ENCODE results near the gene GLYR1.
A peak's percentile ranks its signal among the peaks of the same experiment; 100 is the strongest.

The GLYR1 gene

DNA sequence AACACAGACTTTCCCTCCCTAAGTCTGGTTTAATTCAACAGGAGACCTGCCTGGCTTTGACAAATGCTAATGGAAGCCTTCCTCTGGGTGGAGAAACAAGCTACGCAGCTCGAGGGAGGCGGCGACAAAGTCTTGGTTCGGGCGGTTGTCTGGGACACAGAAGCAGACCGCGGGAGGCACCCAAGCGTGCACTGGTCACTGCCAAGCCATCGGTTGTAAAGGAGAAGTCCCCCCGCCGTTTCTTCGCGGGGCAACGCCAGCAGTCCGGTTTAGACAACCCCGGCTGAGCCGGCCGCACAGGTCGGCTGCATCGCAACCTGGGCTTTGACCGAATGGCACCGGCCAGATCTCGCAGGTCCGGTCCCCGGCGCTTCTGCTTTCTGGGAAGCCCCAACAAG lies 586 bp downstream of the GLYR1 start:
- DNase-seq = peak; percentile 60

DNA sequence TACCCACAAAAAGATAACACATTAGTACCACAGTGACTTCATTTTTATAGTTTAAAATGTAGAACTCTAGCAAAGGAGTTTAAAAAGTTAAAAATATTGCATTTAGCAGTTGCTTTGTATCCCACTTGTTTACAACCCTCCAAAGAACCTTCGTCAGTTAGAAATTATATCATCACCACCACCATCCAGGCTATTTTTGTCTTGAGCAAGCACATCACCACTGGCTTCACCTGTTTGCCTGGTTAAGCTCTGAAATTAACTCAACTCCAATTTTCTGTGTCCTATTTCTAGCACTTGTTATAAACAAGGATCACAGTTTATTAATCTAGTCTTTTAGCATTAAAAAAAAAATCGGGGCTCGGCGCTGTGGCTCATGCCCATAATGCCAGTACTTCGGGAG lies 6.1 kb downstream of the GLYR1 start:
- DNase-seq = no peak

DNA sequence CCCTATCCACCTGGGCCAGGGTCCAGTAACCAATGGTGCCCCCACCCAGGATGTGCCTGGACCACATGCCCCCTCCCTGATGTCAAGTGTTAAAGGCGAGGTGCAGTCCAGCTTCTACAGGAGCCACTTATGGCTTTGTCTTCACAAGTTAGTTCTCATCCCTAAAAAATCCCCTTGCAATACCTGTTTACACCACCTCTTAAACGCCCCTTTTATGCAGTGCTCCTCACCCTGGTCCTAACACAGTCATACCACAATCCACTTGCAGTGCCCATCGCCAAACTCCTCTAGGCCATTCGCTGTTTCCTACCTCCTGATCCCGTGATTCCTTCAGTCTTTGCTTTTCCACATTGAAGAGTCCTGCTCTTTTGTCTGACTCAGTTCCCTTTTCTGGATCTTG lies 7.1 kb downstream of the GLYR1 start:
- DNase-seq = no peak

DNA sequence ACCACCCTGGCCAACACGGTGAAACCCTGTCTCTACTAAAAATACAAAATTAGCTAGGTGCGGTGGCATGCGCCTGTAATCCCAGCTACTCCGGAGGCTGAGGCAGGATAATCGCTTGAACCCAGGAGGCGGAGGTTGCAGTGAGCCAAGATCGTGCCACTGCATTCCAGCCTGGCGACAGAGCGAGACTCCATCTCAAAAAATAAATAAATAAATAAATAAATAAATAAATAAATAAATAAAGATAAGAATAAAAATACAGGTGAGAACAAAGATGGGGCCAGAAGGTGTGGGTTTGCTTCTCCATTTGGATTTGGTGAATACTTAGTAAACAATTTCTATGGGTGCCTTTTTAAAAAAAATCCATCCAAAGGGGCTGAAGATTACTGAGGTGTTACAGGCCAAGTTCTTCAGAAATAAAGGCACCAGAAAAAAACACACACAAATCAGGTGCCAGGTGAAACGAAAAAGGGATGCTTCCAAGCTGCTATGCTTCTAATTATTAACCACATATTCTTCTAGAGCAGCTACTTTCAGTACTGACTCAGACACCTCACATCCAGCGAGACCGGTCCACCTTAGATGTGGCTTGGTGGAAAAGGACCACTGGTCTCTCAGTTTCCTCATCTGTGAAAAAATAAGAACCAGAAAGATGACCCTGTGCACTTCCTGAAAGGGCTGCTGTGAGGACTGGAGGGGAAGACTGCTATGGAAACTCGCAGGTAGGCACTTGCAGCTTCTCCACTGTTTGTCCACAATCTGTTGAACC lies 9.2 kb downstream of the GLYR1 start:
- no peak for DNase-seq

DNA sequence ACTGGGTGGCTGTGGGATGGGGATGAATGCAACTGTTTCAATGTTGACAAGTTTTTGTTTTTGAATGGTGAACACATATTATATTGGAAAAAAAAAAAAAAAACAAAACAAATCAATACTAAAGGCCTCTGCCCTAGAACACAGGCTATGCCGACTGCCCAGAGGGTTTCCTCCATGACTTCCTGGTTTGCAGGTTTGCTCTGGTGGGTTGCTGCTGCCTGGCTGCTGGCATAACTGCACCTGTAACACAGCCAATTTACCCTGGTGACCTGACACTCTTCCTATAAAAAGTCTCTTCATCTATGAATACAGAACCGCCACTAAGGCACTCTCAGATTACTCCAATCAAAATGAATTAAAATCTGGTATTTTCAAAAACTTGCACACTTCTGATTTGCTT lies 10.4 kb downstream of the GLYR1 start:
- no peak for DNase-seq

DNA sequence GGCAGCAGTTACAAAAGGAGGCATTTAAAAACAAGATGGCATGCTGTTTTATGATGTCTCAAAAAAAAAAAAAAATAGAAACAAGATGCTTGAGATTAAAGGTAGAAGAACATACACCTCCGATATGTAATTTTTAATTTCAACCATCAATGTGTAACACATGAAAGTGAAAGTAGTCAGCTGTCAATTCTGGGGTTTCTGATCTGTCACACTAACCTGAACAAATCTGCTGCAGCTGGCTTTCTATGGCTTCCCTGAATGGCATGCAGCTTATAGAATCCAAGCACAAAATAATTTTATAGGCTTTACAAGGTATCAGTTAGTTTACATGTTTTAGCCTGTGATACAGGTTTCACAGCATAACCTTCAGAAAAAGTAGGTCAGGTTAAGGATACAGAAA lies 13.5 kb downstream of the GLYR1 start:
- no peak for DNase-seq

DNA sequence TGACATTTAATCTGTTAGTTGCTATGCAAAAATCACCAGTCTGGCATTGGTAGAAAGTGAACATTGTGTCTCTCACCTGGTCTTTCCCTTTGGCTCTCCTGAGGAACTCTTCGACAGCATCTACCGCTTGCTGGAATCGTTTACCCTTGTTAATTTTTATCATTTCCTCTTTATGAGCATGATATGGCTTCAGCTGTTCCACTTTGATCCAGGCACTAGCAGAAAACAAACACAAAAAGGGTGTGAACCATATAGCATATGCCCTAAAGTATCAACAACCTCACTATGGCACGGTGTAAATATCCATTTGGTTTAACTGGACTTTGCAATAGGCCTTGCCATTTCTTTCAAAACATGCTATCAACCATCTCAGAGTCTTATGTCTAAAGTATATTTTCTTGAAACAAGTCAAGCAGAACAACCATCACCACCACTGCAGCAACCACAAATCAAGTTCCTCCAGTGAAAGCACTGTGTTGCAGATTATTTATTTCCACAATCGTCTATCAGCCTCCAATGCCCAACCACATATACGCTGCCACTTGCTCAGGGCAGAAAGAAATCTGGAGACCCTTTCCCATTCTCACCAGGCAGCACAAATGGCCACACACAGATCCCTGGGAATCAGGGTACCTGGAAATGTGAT lies 14.3 kb downstream of the GLYR1 start:
- DNase-seq = no peak

DNA sequence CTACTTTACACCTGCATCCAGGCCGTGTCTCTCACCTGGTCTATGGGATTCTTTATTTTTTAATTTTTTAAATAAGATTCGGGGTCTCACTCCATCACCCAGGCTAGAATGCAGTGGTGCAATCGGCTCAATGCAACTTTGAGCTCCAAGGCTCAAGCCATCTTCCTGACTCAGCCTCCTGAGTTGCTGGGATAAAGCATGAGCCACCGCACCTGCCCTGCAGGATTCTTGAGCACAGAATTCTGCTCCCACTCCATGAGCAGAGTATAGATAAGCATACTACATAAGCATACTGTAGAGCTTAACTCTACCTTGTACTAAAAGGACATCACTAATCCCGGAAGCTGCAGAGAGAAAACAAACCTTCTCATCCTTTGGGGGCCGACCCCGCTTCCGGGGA lies 15.5 kb downstream of the GLYR1 start:
- DNase-seq = no peak

DNA sequence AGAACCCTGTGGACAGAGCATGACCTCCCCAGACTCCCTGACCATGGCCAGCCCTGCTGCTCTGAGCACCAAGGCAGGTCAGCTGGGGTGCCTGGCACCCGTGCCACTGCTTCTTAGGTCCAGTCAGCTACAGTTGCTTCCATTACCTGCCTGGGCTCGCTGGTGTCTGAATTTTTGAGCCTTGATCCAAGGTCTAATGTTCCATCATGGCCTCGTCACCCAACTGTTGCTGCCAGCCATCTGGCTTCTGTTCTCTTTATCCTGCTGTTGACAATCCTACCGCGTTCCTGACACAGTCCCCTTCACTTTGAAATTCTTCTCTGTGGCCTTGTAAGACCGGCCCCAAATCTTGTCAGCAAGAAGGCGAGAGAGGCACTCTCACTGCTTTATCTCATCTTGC lies 16.7 kb downstream of the GLYR1 start:
- DNase-seq = no peak

DNA sequence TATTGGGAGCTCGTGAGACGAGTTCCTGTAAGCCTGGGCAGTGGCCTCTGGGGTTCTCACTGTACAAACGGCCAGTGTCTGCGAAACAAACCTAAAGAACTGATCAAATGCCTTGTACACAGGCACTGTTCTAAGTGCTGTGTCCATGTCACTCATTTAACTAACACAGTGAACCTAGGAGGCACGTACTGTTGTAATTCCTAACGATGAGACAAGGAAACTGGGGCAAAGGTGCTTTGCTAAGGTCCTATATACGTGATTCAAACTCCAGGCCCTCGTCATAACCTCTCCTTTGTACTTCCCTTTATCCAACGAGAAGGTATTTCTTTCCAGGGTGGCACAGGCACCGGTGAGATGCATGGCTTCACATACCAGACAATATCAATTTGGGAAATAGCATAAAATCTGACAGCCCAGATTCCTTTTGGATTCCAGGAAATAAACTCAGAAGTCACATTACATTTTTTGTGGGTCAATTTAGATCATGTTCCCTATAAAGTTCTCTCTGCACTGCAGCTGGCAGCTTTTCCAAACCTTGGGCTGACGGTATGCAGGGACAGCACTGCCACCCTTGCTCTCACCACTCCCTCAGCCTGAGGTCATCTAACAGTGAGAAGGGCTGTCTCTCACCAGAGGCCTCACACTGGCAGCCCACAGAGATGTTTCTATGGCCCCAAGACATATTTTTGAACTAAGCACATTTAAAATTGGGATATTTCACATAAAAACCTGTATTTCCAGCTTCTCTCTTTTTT lies 18.3 kb downstream of the GLYR1 start:
- no peak for DNase-seq

DNA sequence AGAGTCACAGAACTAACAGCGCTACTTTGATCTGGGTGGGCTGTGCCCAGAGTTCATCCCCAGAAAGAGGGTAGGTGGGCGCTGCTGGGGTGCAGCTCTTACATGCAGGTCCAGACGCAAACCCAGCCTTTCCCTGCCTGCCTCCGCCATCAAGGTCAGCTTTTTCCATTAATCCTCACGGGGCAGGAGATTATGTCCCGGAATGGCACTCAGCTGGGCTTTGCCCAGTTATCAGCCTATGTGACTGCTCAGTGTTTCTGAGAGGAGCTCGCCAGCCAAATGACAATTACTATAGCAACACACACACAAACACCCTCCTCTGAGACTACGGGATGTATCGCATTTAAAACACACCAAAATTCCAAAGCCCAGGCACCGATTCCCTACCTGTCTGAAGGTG lies 20.1 kb downstream of the GLYR1 start:
- DNase-seq = no peak

DNA sequence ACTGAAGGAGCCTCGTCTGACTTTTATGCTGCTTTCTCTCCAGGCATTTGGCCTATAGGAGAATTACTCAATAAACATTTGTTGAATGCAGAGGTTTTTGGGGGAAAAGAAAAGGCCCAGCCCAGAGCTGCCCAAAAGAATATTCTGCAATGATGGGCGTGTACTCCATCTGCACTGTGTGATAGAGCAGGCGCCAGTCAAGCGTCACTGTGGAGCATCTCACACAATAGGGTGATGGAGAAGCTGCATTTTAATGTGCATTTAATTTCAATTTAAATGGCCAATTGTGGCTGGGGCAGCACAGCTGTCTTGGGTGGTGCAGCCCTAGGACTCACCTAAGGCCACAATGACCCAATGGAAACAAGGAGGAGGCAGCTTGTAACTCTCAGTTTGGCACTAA lies 20.6 kb downstream of the GLYR1 start:
- no peak for DNase-seq

DNA sequence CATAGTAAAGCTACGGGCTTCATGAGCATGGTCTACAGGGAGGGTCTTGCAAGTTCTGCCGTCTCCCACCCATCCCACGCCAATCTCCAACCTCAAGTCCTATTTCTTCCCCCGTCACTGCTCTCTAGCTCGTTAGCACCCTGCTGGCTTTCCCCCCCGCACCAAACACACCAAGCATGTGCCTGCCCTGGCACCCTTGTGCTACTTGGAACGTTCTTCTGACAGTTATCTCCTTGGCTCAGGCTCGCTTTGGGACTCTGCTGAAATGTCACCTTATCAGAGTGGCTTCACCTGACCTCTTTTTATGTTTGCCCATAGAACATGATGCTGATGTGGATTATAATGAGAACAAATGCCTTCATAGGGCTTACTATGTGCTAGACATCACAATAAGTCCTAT lies 21.9 kb downstream of the GLYR1 start:
- DNase-seq = no peak

DNA sequence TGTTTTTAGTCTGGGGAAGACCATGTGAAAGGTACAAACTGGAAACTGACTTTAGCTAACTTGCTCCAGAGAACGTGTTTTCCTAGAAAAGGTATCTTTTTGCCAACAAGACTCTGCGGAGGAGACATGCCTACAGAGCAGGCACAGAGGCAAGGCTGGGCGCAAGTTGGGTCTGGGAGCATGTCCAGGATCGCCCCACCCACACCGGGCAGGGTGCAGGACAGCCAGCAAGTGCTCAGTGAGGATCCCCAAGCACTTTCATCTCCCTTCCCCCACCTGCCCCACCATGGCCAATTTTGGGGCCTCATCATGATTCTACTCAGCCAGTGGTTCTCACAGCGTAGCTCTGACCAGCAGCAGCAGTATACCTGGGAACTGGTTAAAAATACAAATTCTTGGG lies 26.4 kb downstream of the GLYR1 start:
- DNase-seq = no peak

DNA sequence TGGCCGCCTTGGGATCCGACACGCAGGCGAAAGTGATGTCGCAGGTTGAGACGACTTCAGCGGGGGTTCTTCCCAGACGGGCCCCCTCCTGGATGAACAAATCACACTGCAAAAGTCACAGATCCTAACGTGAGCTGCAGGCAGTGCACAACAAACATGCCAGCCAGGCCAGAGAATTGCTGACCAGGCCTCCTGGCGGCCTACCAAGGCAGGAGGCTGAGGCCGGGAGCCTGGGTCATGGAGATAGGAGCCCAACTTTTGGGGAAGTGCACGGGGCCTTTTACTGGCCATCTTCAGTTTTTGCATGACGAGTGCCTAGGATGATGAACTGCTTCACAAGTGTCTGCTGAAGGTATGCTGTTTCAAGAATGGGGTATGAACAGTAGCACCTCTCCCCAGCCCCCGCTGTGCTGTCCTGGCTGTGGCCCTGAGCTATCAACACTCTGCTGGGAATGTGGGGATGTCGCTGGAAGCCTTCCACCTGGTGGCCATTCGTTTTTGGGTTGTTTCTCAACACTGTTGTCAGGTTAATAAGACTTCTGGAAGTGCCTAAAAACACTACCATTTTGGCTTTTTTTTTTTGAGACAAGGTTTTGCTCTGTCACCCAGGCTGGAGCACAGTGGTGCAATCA lies 32.4 kb downstream of the GLYR1 start:
- no peak for DNase-seq

DNA sequence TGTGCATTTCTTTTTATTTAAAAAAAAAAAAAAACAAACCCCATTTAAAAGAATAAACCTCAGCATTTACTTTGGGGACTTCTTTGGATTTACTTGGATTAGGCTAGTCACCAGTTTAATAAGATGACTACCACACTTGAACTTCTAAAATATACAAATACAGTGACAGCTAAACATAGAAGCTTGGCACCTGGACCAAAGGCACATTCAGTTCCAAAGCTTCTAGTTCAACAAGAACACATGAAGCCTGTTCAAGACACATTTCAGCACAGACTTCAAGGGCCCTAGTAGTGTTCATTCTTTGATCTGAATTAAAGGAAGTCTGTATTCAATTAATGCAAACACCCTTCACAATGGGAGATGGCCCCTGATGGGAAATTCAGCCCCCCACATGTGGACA lies 33.0 kb downstream of the GLYR1 start:
- no peak for DNase-seq

DNA sequence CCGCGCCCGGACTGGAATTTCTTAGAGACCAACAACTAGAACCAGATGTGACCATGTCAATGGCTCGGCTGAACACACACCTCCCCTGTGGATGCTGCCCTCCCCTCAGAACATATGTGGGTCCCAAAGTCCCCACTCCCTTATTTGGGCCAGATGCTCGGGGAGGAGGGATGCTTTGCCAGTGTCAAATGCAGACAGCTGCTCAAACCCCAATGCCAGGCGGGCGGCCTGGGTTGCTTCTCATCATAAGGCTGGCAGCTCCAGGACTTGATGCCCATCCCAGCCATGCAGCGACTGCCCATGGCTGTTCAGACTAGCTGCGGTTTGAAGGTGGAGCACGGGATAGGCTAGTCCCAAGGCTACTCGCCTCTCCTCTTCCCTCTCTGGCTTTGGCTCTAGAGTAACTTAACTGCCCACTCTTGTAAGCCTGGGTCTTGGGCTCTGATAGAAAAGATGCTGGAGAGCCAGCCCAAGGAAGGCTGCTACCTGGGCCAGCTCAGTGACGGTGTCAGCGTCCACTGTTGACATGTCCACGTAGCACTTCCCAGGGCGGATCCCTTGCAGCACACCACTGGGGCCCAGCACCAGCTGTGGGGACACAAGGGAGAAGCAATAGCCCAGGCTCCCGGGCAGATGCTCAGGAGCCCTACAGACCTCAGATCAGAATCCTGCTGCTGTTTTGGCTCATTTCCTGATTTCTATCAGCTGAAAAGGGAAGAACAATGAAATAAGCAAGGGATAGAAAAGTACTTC lies 33.7 kb downstream of the GLYR1 start:
- DNase-seq = no peak

DNA sequence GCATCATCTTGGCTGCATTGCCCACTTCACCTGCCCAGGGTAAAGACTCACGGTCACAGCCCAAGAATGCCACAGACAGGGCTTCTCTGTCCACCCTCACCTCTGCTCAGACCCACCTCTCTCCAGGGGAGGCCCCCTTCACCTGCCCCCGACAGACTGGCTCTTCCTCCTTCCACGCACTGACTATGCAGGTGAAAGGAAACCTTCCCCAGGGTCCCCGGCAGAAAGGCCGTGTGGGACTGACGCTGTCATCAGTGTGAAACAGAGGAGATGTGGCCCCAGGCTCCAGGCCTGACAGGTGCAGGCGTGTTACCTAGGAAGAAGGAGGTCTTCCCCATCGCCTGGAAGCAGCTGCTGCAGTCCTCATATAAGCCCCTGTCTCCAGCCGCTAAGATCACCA lies 35.3 kb downstream of the GLYR1 start:
- DNase-seq = no peak

DNA sequence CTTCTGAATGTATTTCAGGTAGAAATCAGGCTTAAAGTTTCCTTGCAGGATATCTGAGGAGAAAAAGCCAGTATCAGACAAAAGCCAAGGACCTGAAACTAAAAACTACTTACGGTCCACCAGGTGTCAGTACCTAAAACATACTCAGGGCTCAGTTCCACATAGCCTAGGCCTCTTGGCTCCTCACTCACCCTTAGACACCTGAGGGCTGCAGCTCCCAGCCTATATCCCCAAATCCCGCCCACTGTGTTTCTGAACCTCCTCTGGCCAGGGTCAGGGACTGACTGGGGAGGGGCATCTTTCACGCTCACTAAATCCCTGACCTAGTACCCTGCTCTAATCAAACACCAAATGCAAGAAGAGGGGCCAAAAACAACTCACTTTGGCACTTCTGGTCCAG lies 35.8 kb downstream of the GLYR1 start:
- no peak for DNase-seq

DNA sequence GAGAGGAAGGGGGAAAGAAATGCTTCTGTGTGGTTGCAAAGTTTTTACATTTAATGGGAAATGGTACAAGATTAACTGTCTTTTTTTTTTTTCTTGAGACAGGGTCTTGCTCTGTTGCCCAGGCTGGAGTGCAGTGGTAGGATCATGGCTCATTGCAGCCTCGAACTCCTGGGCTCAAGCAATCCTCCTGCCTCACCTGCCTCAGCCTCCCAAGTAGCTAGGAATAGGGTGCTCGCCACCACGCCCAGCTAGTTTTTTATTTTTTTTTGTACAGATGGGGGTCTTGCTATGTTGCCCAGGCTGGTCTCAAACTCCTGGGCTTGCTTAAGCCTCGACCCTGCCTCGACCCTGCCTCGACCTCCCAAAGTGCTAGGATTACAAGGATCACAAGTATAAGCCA lies 40.8 kb downstream of the GLYR1 start:
- no peak for DNase-seq

DNA sequence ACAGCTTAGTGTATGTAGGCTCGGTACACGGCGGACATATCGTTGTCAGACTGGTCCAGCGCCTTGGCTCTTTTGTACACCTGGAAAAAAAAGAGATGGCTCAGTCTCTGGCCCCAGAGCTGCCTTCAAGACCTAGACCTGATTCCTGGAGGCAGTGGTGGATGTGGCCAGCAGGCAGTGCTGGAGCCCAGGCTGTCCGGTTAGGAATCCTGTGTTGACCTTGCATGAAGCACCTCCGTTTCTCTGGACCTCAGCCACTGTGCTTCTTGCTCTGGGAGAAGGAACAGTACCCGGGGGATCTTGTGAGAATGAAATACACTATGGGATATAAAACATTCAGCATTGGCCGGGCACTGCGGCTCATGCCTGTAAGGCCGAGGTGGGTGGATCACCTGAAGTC lies 41.9 kb downstream of the GLYR1 start:
- peak; percentile 33 for DNase-seq

DNA sequence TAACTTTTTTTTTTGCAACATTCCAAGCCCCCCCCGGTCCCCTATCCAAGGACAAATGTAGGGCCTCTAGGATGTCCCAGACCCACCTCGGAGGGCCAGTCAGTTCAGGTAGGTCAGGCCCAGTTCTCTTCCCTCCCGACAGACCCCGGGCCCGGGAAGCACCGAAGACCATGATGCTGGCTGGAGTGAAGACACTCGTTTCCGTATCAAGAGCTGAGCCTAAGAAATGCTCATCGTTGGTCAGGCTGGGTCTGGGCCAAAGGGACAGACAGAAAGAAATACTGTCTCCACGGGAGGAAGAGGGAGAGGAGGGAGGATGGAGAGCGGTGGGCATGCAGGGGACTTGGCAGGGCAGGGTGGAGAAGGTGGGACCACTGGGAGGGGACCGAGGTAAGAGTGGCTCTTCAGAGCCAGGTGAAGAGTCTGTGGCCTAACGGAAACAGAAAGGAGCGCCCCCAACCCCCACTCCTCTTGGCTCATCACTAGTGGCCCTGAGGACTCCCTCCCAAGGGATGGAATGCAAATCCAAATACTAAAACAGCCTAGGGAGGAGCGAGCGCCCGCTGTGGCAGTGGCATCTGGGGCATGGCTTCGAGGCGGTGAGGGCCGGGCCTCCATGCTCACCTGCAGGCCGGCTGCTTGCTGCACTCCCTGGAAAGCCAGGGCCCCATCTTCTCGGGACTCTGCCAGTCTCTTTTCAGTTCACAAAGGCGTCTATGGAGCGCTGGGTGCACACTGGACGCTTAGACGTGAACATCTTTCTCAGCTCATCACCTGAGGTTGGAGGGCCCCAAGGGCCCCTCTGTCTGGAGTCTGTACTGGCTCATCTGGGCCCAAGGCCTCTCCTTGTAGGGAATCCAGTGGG lies 43.0 kb downstream of the GLYR1 start:
- peak; percentile 45 for DNase-seq
